Measurements from ENCODE around the gene DNM3.

- TF ChIP-seq CTCF (conservative IDR thresholded peaks at IDR 0.05; ENCODE audit: low read depth in 2 of 2) (no peak), EZH2 (IDR thresholded peaks at IDR 0.05; ENCODE audit: low read depth, unreplicated experiment) (no peak), POLR2AphosphoS5 (IDR thresholded peaks at IDR 0.05; ENCODE audit: low read depth) (no peak), CREB1 (CRISPR knock-in tag; IDR thresholded peaks at IDR 0.05; ENCODE audit: low read depth) (no peak)
Observed at GRCh38 chr1:172203135-172203823, 362.0 kb downstream of the DNM3 start.
